KMS-11 (cell line): Measurements from ENCODE around the gene PRCP.
"Not testable (repeated sequence)": the region's sequence is repeated elsewhere in the genome, so short reads cannot be mapped to it uniquely, and the experiment has no call there.

Experiments used
- H2AFZ ChIP-seq: fragments of 200-600 bp; sonication (generic); 2 replicates; pipeline ENCODE4 v1.6.1; 2016; ENCODE audit warnings: antibody characterized with exemption, mixed run types, low read depth
- H3K27ac ChIP-seq: fragments of 200-600 bp; sonication (generic); 2 replicates; pipeline ENCODE4 v1.6.1; 2016; ENCODE audit warnings: mild to moderate bottlenecking, mixed run types
- H3K27me3 ChIP-seq: fragments of 200-600 bp; sonication (generic); 2 replicates; pipeline ENCODE4 v1.6.1; 2017; ENCODE audit warnings: mild to moderate bottlenecking, low read depth, mixed run types, moderate library complexity; ENCODE audit not compliant: insufficient read depth
- H3K36me3 ChIP-seq: fragments of 200-600 bp; sonication (generic); 2 replicates; pipeline ENCODE4 v1.6.1; 2017; ENCODE audit warnings: mild to moderate bottlenecking, mixed run types; ENCODE audit not compliant: insufficient read depth
- H3K4me1 ChIP-seq: fragments of 200-600 bp; sonication (generic); 2 replicates; pipeline ENCODE4 v1.6.1; 2016; ENCODE audit warnings: mild to moderate bottlenecking, low read depth, mixed run types; ENCODE audit not compliant: poor library complexity, severe bottlenecking
- H3K4me2 ChIP-seq: fragments of 200-600 bp; sonication (generic); 2 replicates; pipeline ENCODE4 v1.7.0; 2016; ENCODE audit warnings: mild to moderate bottlenecking, mixed run types
- H3K4me3 ChIP-seq: fragments of 200-600 bp; sonication (generic); IDR thresholded peaks from 2 replicates; pipeline ENCODE4 v1.6.1; 2017; ENCODE audit warnings: low read depth, low read length, mixed read lengths; ENCODE audit not compliant: insufficient read depth
- H3K79me2 ChIP-seq: fragments of 200-600 bp; sonication (generic); 2 replicates; pipeline ENCODE4 v1.6.1; 2016; ENCODE audit warnings: low read depth, mixed run types; ENCODE audit not compliant: insufficient read depth
- H3K9ac ChIP-seq: fragments of 200-600 bp; sonication (generic); 2 replicates; pipeline ENCODE4 v1.6.1; 2016; ENCODE audit warnings: mild to moderate bottlenecking, mixed run types
- H4K20me1 ChIP-seq: fragments of 200-600 bp; sonication (generic); 2 replicates; pipeline ENCODE4 v1.6.1; 2016; ENCODE audit warnings: mild to moderate bottlenecking, mixed run types; ENCODE audit not compliant: insufficient read depth
- CTCF ChIP-seq: fragments of 200-600 bp; sonication (generic); conservative IDR thresholded peaks from 2 replicates; pipeline ENCODE4 v1.6.1; 2017; ENCODE audit warnings: low read depth, mild to moderate bottlenecking, antibody characterized with exemption, low read length, moderate library complexity, mixed read lengths

PRCP gene

GRCh38 chr11:82857145-82857544 is 43.1 kb downstream of the PRCP start:
- H3K9ac ChIP-seq: no peak overlapping the region
- no peak overlapping the region for H3K4me3 ChIP-seq
- H3K4me2 ChIP-seq: no peak overlapping the region
- no peak overlapping the region for H2AFZ ChIP-seq
- no peak overlapping the region for H3K27ac ChIP-seq
- H4K20me1 ChIP-seq: no peaks in the 10 kb centered on the region
- H3K4me1 ChIP-seq: peaks cover 8% of the 10 kb centered on the region
- no peaks in the 10 kb centered on the region for H3K79me2 ChIP-seq
- H3K27me3 ChIP-seq: no peaks in the 10 kb centered on the region
- no peaks in the 10 kb centered on the region for H3K36me3 ChIP-seq
- no peak for TF ChIP-seq CTCF

GRCh38 chr11:82855616-82856015 is 44.6 kb downstream of the PRCP start:
- H4K20me1 ChIP-seq: no peaks in the 10 kb centered on the region
- H3K79me2 ChIP-seq: no peaks in the 10 kb centered on the region
- no peak overlapping the region for H3K9ac ChIP-seq
- H3K27me3 ChIP-seq: no peaks in the 10 kb centered on the region
- TF ChIP-seq CTCF: no peak
- H2AFZ ChIP-seq: no peak overlapping the region
- no peaks in the 10 kb centered on the region for H3K4me1 ChIP-seq
- no peaks in the 10 kb centered on the region for H3K36me3 ChIP-seq
- H3K4me3 ChIP-seq: no peak overlapping the region
- H3K4me2 ChIP-seq: no peak overlapping the region
- H3K27ac ChIP-seq: no peak overlapping the region

- not testable (repeated sequence) for H2AFZ ChIP-seq, H3K9ac ChIP-seq, H3K4me1 ChIP-seq, H3K4me3 ChIP-seq, H3K79me2 ChIP-seq, H3K36me3 ChIP-seq, H3K4me2 ChIP-seq, H3K27me3 ChIP-seq, H4K20me1 ChIP-seq, H3K27ac ChIP-seq
Observed at GRCh38 chr11:82854916-82855315, 45.3 kb downstream of the PRCP start.

GRCh38 chr11:82854242-82854641 is 46.0 kb downstream of the PRCP start:
- no peaks in the 10 kb centered on the region for H3K79me2 ChIP-seq
- H4K20me1 ChIP-seq: no peaks in the 10 kb centered on the region
- no peak overlapping the region for H3K4me3 ChIP-seq
- no peaks in the 10 kb centered on the region for H3K36me3 ChIP-seq
- no peak for TF ChIP-seq CTCF
- H3K4me1 ChIP-seq: no peaks in the 10 kb centered on the region
- no peak overlapping the region for H3K9ac ChIP-seq
- no peak overlapping the region for H3K4me2 ChIP-seq
- H3K27ac ChIP-seq: no peak overlapping the region
- no peak overlapping the region for H2AFZ ChIP-seq
- no peaks in the 10 kb centered on the region for H3K27me3 ChIP-seq

GRCh38 chr11:82848829-82849228 is 51.4 kb downstream of the PRCP start:
- Histone ChIP-seq H3K79me2 (no peaks in the 10 kb centered on the region), H3K27ac (no peak overlapping the region), H3K4me2 (no peak overlapping the region), H3K36me3 (no peaks in the 10 kb centered on the region), H2AFZ (no peak overlapping the region), H3K4me3 (no peak overlapping the region), H4K20me1 (no peaks in the 10 kb centered on the region), H3K27me3 (no peaks in the 10 kb centered on the region), H3K4me1 (no peaks in the 10 kb centered on the region), H3K9ac (no peak overlapping the region)
- no peak for TF ChIP-seq CTCF
